ENCODE results near the gene TGIF2LY.
"Not testable (repeated sequence)": the region's sequence is repeated elsewhere in the genome, so short reads cannot be mapped to it uniquely, and the experiment has no call there.

Gene TGIF2LY

DNA sequence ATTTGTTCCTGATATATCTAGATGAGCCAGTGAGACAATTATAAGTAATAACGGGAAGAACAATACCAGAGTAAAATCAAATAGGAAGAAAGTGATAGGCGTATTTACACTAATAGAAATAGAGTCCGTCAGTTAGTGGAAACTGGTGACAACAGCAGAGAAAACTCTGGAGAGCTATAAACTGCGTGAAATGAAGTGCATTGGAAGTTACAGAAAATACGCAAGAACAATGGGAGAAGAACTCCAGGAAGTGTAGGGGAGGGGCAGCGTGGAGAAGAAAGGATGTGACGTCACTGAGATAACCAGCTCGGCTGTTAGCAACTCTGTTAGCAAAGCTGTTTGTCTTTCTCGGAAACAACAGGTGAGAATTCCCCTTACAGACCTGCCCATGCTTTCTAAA lies at the start of gene TGIF2LY:
Gene TGIF2LY, plus strand, starts transcription at position 301 of the 400 bp plus-strand sequence. CDS start 178 bp downstream, outside the sequence.
- DNase-seq: not testable (repeated sequence)
